ENCODE data around the gene HHAT.
A peak's percentile ranks its signal among the peaks of the same experiment; 100 is the strongest.

HHAT gene

GRCh38 chr1:210336362-210336761, 7.7 kb downstream of the HHAT start:
- no peak overlapping the region for H3K4me3 ChIP-seq (ENCODE audit: low read length)
- no peak for DNase-seq (ENCODE audit: low read depth)
- TF ChIP-seq CTCF (conservative IDR thresholded peaks at IDR 0.05; ENCODE audit: low read length) = no peak

GRCh38 chr1:210339500-210339899, 10.8 kb downstream of the HHAT start:
- no peak overlapping the region for H3K4me3 ChIP-seq (ENCODE audit: low read length)
- DNase-seq (ENCODE audit: low read depth) = no peak
- no peak for TF ChIP-seq CTCF (conservative IDR thresholded peaks at IDR 0.05; ENCODE audit: low read length)

- no peak for DNase-seq (ENCODE audit: low read depth)
- H3K4me3 ChIP-seq (ENCODE audit: low read length) = no peak overlapping the region
- TF ChIP-seq CTCF (conservative IDR thresholded peaks at IDR 0.05; ENCODE audit: low read length) = no peak
These were observed 11.6 kb downstream of the HHAT start for GRCh38 chr1:210340311-210340710.

- no peak overlapping the region for H3K4me3 ChIP-seq (ENCODE audit: low read length)
- no peak for TF ChIP-seq CTCF (conservative IDR thresholded peaks at IDR 0.05; ENCODE audit: low read length)
- DNase-seq (ENCODE audit: low read depth) = no peak
These were observed 12.1 kb downstream of the HHAT start for GRCh38 chr1:210340841-210341240.

- no peak for TF ChIP-seq CTCF (conservative IDR thresholded peaks at IDR 0.05; ENCODE audit: low read length)
- no peak for DNase-seq (ENCODE audit: low read depth)
- H3K4me3 ChIP-seq (ENCODE audit: low read length) = peak overlapping the region; percentile 18
These were observed 14.5 kb downstream of the HHAT start for GRCh38 chr1:210342986-210343780.

GRCh38 chr1:210344706-210345105, 16.0 kb downstream of the HHAT start:
- no peak overlapping the region for H3K4me3 ChIP-seq (ENCODE audit: low read length)
- TF ChIP-seq CTCF (conservative IDR thresholded peaks at IDR 0.05; ENCODE audit: low read length) = no peak
- no peak for DNase-seq (ENCODE audit: low read depth)

- no peak for DNase-seq (ENCODE audit: low read depth)
- H3K4me3 ChIP-seq (ENCODE audit: low read length) = no peak overlapping the region
- TF ChIP-seq CTCF (conservative IDR thresholded peaks at IDR 0.05; ENCODE audit: low read length) = no peak
These were observed 18.4 kb downstream of the HHAT start for GRCh38 chr1:210347112-210347511.

Measured in AG10803 (cell line).